Measurements from ENCODE around the gene EPM2A. TPM values are rescaled to one million over a fixed set of nuclear protein-coding genes. Genes with fewer than 3 reads are reported as not detected.

Gene EPM2A
- total RNA-seq, 1 experiment from 2014 or later = 6.4 TPM

GRCh38 chr6:145721144-145721543, 14.2 kb downstream of the EPM2A start:
- H3K9me3 ChIP-seq (ENCODE audit: control insufficient read depth in 1 of 2, insufficient read depth in 1 of 2, low read depth in 1 of 2, low read length in 2 of 2) = no peaks in the 10 kb centered on the region
- H3K27me3 ChIP-seq (ENCODE audit: insufficient read depth, low read length) = no peaks in the 10 kb centered on the region
- no peak overlapping the region for H2AFZ ChIP-seq (ENCODE audit: low read depth, low read length, poor library complexity, severe bottlenecking)
- no peaks in the 10 kb centered on the region for H4K20me1 ChIP-seq (ENCODE audit: insufficient read depth)
- no peaks in the 10 kb centered on the region for H3K79me2 ChIP-seq (ENCODE audit: insufficient read depth, low read length)
- no peak overlapping the region for H3K4me2 ChIP-seq (ENCODE audit: low read length)
- ATAC-seq (no peak), DNase-seq (ENCODE audit: low read depth, low spot score) (no peak)
- no peak overlapping the region for H3K4me3 ChIP-seq (replicated peaks in 1 of 2; ENCODE audit: low read depth in 1 of 2, low read length in 2 of 2)
- ChIA-PET CTCF (no interaction called here), POLR2A (interaction anchor here (2.3 kb wide), 1 partner anchor 14 kb away, joined by 9 read pairs; the partner anchor contains the start of gene EPM2A), RAD21 (ENCODE audit: low non-redundant PET in 1 of 2, low total read pairs in 2 of 2, uncharacterized antibody in 2 of 2, unreplicated experiment in 2 of 2) (no interaction called here)
- H3K4me1 ChIP-seq (ENCODE audit: control insufficient read depth in 1 of 2, insufficient read depth in 2 of 2, low read length in 2 of 2) = no peaks in the 10 kb centered on the region
- H3K36me3 ChIP-seq (ENCODE audit: control insufficient read depth in 1 of 2, insufficient read depth in 2 of 2, low read length in 2 of 2) = no peaks in the 10 kb centered on the region
- no TSS peak for BruUV-seq (replicated peaks)
- H3K9ac ChIP-seq (ENCODE audit: low read length) = no peak overlapping the region
- intact Hi-C loops (cut with micrococcal nuclease) = no loop called here
- H3K27ac ChIP-seq (ENCODE audit: low read depth, low read length) = no peak overlapping the region
- TF ChIP-seq SIN3A (IDR thresholded peaks at IDR 0.05; ENCODE audit: low read depth) (no peak), TCF7L2 (IDR thresholded peaks at IDR 0.05; ENCODE audit: borderline replicate concordance, extremely low read depth, insufficient read depth, insufficient read length) (no peak), MAX (IDR thresholded peaks at IDR 0.05) (no peak), ATF3 (IDR thresholded peaks at IDR 0.05) (no peak), EZH2phosphoT487 (IDR thresholded peaks at IDR 0.05; ENCODE audit: borderline replicate concordance) (no peak), CTCF (IDR thresholded peaks at IDR 0.05 in 2 of 3, conservative IDR thresholded peaks at IDR 0.05 in 1 of 3; ENCODE audit: borderline replicate concordance in 1 of 3, insufficient read depth in 1 of 3, low read depth in 2 of 3, low read length in 2 of 3) (no peak), SP1 (IDR thresholded peaks at IDR 0.05; ENCODE audit: low read depth) (no peak), FOSL1 (IDR thresholded peaks at IDR 0.05; ENCODE audit: low read depth) (no peak), ZNF274 (IDR thresholded peaks at IDR 0.05; ENCODE audit: low read depth, low read length) (no peak)
- no peaks in the 10 kb centered on the region for H3K9me2 ChIP-seq (ENCODE audit: insufficient read depth)
